ENCODE data around the gene RPS29. TPM values are rescaled to one million over a fixed set of nuclear protein-coding genes. Genes with fewer than 3 reads are reported as not detected.
A peak's percentile ranks its signal among the peaks of the same experiment; 100 is the strongest.

RPS29 gene
- total RNA-seq (1,000 to 10,000 TPM; 1,022 to 6,627 (median 1,430) TPM), polyA plus RNA-seq (1,000 to 10,000 TPM in 2 of 3 donors, 100 to 1,000 TPM in 1; 922 to 1,466 (median 1,304) TPM)
- long read RNA-seq, donor 1, full-length matches to known transcripts, result 1,318 of 1,318 reads
- long read RNA-seq, donor 1, partial matches to known transcripts, result 0 of 1,318 reads
- long read RNA-seq, donor 1, other reads (novel, unspliced or antisense), result 0 of 1,318 reads
- long read RNA-seq, donor 2, full-length matches to known transcripts, result 923 of 929 reads
- long read RNA-seq, donor 2, partial matches to known transcripts, result 6 of 929 reads
- long read RNA-seq, donor 2, other reads (novel, unspliced or antisense), result 0 of 929 reads
- long read RNA-seq, donor 3, full-length matches to known transcripts, result 1,006 of 1,016 reads
- long read RNA-seq, donor 3, partial matches to known transcripts, result 10 of 1,016 reads
- long read RNA-seq, donor 3, other reads (novel, unspliced or antisense), result 0 of 1,016 reads
- long read RNA-seq, donor 4, full-length matches to known transcripts, result 123 of 126 reads
- long read RNA-seq, donor 4, partial matches to known transcripts, result 0 of 126 reads
- long read RNA-seq, donor 4, other reads (novel, unspliced or antisense), result 3 of 126 reads
- long read RNA-seq, donor 5, full-length matches to known transcripts, result 475 of 477 reads
- long read RNA-seq, donor 5, partial matches to known transcripts, result 1 of 477 reads
- long read RNA-seq, donor 5, other reads (novel, unspliced or antisense), result 1 of 477 reads
- long read RNA-seq, donor 6, full-length matches to known transcripts, result 121 of 124 reads
- long read RNA-seq, donor 6, partial matches to known transcripts, result 0 of 124 reads
- long read RNA-seq, donor 6, other reads (novel, unspliced or antisense), result 3 of 124 reads
- long read RNA-seq, donor 7, full-length matches to known transcripts, result 793 of 804 reads
- long read RNA-seq, donor 7, partial matches to known transcripts, result 11 of 804 reads
- long read RNA-seq, donor 7, other reads (novel, unspliced or antisense), result 0 of 804 reads
- long read RNA-seq, donor 8, full-length matches to known transcripts, result 1,151 of 1,158 reads
- long read RNA-seq, donor 8, partial matches to known transcripts, result 7 of 1,158 reads
- long read RNA-seq, donor 8, other reads (novel, unspliced or antisense), result 0 of 1,158 reads
- long read RNA-seq, donor 9, full-length matches to known transcripts, result 1,291 of 1,306 reads
- long read RNA-seq, donor 9, partial matches to known transcripts, result 15 of 1,306 reads
- long read RNA-seq, donor 9, other reads (novel, unspliced or antisense), result 0 of 1,306 reads
- long read RNA-seq, donor 10, full-length matches to known transcripts, result 359 of 359 reads
- long read RNA-seq, donor 10, partial matches to known transcripts, result 0 of 359 reads
- long read RNA-seq, donor 10, other reads (novel, unspliced or antisense), result 0 of 359 reads

DNA sequence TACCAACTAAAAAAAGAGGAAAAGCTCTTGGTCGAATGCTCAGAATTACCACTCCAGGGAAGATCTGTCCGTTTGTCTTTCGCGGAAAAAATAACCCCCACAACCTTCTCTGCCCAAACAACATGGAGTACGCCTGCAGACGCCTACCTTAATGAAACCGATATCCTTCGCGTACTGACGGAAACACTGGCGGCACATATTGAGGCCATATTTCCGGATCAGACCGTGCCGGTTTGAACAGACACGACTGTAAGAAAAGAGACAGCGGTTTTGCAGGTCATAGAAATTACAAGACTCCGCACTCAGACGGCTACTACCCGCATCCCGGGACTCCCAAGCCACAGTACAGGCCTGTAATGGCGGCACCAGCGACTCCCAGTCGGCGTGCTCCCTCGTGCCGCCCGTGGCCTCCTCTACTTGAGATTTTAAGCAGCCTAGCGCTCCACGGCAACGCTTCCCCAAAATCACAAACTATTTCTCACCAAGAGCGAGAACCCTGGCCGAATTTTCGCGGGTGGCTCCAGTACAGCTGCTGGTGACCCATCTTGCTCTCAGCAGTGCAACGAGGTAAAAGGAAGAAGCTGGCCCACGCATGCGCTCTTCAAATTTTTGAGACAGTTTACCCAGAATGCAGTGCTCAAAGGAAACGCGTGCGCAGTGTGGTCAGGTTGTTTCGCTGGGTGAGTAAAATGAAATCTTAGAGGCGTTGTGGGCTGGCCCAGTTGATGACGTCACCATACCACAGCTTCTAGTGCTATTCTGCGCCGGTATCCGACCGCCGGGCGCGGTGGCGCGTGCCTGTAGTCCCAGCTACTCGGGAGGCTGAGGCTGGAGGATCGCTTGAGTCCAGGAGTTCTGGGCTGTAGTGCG lies at the start of gene RPS29:
RPS29 (minus strand) TSS at position 578 of the 870 bp plus-strand sequence; CDS start at position 544, 34 bp downstream.
- Histone ChIP-seq H3K27ac (peak within 1 kb of the TSS; percentile 79 to 97 (median 83)), H3K27me3 (no peaks in the 10 kb centered on the region), H3K9me3 (replicated peaks in 1 of 3) (no peaks in the 10 kb centered on the region), H3K4me3 (peak within 1 kb of the TSS; percentile 24 to 99 (median 75)), H3K4me1 (replicated peaks in 1 of 2) (peaks cover 13 to 32% of the 10 kb centered on the region in 2 donors), H3K36me3 (replicated peaks in 1 of 2) (peaks cover 0 to 22% of the 10 kb centered on the region in 2 donors)
- TF ChIP-seq, protein P1, sequence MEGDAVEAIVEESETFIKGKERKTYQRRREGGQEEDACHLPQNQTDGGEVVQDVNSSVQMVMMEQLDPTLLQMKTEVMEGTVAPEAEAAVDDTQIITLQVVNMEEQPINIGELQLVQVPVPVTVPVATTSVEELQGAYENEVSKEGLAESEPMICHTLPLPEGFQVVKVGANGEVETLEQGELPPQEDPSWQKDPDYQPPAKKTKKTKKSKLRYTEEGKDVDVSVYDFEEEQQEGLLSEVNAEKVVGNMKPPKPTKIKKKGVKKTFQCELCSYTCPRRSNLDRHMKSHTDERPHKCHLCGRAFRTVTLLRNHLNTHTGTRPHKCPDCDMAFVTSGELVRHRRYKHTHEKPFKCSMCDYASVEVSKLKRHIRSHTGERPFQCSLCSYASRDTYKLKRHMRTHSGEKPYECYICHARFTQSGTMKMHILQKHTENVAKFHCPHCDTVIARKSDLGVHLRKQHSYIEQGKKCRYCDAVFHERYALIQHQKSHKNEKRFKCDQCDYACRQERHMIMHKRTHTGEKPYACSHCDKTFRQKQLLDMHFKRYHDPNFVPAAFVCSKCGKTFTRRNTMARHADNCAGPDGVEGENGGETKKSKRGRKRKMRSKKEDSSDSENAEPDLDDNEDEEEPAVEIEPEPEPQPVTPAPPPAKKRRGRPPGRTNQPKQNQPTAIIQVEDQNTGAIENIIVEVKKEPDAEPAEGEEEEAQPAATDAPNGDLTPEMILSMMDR (IDR thresholded peaks at IDR 0.05), result no peak
- TF ChIP-seq POLR2A (IDR thresholded peaks at IDR 0.05), result peak; percentile 88 to 96
- peak; percentile 97 to 100 (median 99) for DNase-seq
- WGBS, 4 donors, result 0 to 1% (median 0%) methylated on average over 10 to 55 of the region's 55 CpGs
- intact Hi-C loops (cut with DNase I), result no loop called here

DNA sequence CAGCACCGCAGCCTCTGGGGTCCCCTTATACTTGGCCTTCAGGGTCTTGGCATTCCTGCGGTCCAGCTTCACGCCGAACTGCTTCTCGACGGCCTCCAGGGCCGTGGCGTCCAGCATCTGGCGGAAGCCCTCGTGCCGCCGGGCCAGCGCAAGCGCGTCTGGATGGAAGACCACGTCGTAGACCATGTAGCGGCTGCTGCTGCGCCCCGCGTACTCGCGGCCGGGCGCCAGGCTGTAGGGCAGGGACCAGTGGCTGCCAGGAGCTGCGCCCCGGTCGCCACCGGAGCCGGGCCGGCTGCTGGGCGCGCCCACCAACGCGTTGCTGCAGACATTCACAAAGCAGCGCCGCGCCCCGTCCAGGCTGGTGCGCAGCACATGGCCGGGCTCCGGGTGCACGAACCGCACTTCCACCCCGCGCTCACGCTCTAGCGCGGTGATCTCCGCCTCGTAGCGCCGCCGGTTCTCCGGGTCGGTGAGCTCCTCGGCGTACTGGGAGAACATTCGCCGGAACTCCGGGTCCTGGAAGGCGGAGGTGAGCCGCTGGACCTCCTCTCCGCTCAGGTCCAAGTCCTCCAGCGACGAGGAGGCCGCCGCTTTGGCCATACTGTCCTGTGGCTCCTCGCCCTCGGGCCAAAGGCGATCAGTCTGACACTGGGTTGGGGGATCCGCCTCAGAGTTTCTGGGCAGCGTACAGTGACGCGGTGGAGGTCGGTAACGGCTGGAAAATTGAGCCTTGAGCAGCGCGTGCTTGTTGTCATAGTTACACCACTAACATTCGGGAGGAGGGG lies 48.6 kb upstream of the RPS29 start, which contains the start of gene DNAAF2:
DNAAF2 (minus strand) TSS at position 698 of the 788 bp plus-strand sequence; CDS start at position 603, 95 bp downstream.
- Histone ChIP-seq H3K27ac (peak within 1 kb of the TSS; percentile 73 to 99 (median 98)), H3K4me1 (replicated peaks in 1 of 2) (peaks cover 24 to 33% of the 10 kb centered on the region in 2 donors), H3K9me3 (replicated peaks in 1 of 3) (no peaks in the 10 kb centered on the region), H3K36me3 (replicated peaks in 1 of 2) (peaks cover 0 to 5% of the 10 kb centered on the region in 2 donors), H3K27me3 (no peaks in the 10 kb centered on the region), H3K4me3 (peak within 1 kb of the TSS; percentile 43 to 91 (median 87))
- intact Hi-C loops (cut with DNase I), result loop anchor here (5.0 to 10.0 kb wide), 2 partner anchors 130 to 133 kb away; partner anchors contain the start of gene KLHDC2 (in 2 of the 2)
- peak; percentile 77 to 89 (median 81) for DNase-seq
- 0 to 4% (median 0%) methylated on average over 5 to 80 of the region's 80 CpGs for WGBS, 4 donors
- TF ChIP-seq, protein P1 (IDR thresholded peaks at IDR 0.05), result no peak
- TF ChIP-seq POLR2A (IDR thresholded peaks at IDR 0.05), result peak; percentile 34 to 57
